Activated CD8-positive, alpha-beta memory T cell treated with anti-CD3 and anti-CD28 coated beads, Interleukin-2, amount 50 U/mL, for 1 hour (primary cell): ENCODE measurements around the gene SPINT1.

ENCODE experiments used
- DNase-seq: peaks from one replicate; pipeline ENCODE4 v3.0.0-alpha.2; 2020; ENCODE audit errors: extremely low read depth

SPINT1 gene

GRCh38 chr15:40843885-40844695 is at the start of gene SPINT1:
Gene SPINT1 (plus strand): TSS chr15:40844048. CDS start chr15:40844555, 507 bp downstream.
- no peak for DNase-seq

GRCh38 chr15:40796041-40796440 is 47.8 kb upstream of the SPINT1 start:
- DNase-seq = no peak

- no peak for DNase-seq
Measured at GRCh38 chr15:40796512-40796911, 47.3 kb upstream of the SPINT1 start.

- no peak for DNase-seq
Measured at GRCh38 chr15:40799523-40799922, 44.3 kb upstream of the SPINT1 start.

- no peak for DNase-seq
Measured at GRCh38 chr15:40803076-40803475, 40.8 kb upstream of the SPINT1 start.

- no peak for DNase-seq
Measured at GRCh38 chr15:40803688-40804087, 40.2 kb upstream of the SPINT1 start.

- DNase-seq = no peak
Measured at GRCh38 chr15:40806672-40807027, 37.2 kb upstream of the SPINT1 start.

- peak; percentile 85 for DNase-seq
Measured at GRCh38 chr15:40807028-40807887, 36.6 kb upstream of the SPINT1 start, which contains the start of the genes DNAJC17 and ZFYVE19. Gene DNAJC17 (minus strand): TSS chr15:40807473. CDS start chr15:40807446, 27 bp downstream. Gene ZFYVE19 (plus strand): TSS chr15:40807089. CDS start chr15:40807590, 501 bp downstream.

GRCh38 chr15:40807888-40808461 is 35.9 kb upstream of the SPINT1 start:
- DNase-seq = no peak

- DNase-seq = no peak
Measured at GRCh38 chr15:40808861-40809450, 34.9 kb upstream of the SPINT1 start.

- DNase-seq = no peak
Measured at GRCh38 chr15:40812721-40813425, 31.0 kb upstream of the SPINT1 start.

GRCh38 chr15:40815042-40815698 is 28.7 kb upstream of the SPINT1 start:
- DNase-seq = no peak

- DNase-seq = no peak
Measured at GRCh38 chr15:40819048-40819447, 24.8 kb upstream of the SPINT1 start.

GRCh38 chr15:40821195-40821594 is 22.7 kb upstream of the SPINT1 start:
- DNase-seq = no peak

- DNase-seq = no peak
Measured at GRCh38 chr15:40823572-40824343, 20.1 kb upstream of the SPINT1 start.

GRCh38 chr15:40825661-40826422 is 18.0 kb upstream of the SPINT1 start:
- no peak for DNase-seq

- DNase-seq = no peak
Measured at GRCh38 chr15:40826423-40827075, 17.3 kb upstream of the SPINT1 start.

GRCh38 chr15:40828447-40829036 is 15.3 kb upstream of the SPINT1 start, which contains the start of gene PPP1R14D:
Gene PPP1R14D (minus strand): TSS chr15:40828708. CDS start chr15:40828641, 67 bp downstream.
- DNase-seq = no peak
